ENCODE results near the gene PRR18. TPM values are rescaled to one million over a fixed set of nuclear protein-coding genes. Genes with fewer than 3 reads are reported as not detected.

Gene PRR18
- total and polyA plus RNA-seq, 2 of the 13 experiments (the other 11 are each of a cell fraction or from before 2014, with no cell fraction given) = 0.04 TPM

DNA sequence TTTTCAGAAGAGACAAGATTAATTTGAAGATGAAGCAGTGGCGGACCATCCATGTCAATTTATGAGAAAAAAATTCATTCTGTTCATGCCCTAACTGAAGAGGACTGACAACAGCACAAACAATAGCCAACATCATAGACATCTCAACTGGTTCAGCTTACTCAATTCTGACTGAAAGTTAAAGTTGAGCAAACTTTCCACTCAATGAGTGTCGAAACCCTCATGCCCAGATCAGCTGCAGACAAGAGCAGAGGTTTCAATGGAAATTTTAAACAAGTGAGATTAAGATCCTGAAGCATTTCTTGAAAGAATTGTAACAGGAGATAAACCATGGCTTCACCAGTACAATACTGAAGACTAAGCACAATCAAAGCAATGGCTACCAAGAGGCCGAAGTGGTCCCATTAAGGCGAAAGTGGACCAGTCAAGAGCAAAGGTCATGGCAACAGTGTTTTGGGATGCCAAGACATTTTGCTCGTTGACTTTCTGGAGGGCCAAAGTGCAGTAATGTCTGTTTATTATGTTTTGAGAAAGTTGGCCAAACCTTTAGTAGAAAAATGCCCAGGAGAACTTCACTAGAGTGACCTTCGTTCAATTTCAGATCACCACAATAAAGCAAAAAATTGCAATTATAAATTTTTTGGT, 40.2 kb upstream of the PRR18 start (continued):
- TF ChIP-seq, protein P1, sequence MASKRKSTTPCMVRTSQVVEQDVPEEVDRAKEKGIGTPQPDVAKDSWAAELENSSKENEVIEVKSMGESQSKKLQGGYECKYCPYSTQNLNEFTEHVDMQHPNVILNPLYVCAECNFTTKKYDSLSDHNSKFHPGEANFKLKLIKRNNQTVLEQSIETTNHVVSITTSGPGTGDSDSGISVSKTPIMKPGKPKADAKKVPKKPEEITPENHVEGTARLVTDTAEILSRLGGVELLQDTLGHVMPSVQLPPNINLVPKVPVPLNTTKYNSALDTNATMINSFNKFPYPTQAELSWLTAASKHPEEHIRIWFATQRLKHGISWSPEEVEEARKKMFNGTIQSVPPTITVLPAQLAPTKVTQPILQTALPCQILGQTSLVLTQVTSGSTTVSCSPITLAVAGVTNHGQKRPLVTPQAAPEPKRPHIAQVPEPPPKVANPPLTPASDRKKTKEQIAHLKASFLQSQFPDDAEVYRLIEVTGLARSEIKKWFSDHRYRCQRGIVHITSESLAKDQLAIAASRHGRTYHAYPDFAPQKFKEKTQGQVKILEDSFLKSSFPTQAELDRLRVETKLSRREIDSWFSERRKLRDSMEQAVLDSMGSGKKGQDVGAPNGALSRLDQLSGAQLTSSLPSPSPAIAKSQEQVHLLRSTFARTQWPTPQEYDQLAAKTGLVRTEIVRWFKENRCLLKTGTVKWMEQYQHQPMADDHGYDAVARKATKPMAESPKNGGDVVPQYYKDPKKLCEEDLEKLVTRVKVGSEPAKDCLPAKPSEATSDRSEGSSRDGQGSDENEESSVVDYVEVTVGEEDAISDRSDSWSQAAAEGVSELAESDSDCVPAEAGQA (IDR thresholded peaks at IDR 0.05; ENCODE audit: low read depth) = no peak
- TF ChIP-seq, protein P1 (CRISPR knock-in tag; IDR thresholded peaks at IDR 0.05; ENCODE audit: borderline replicate concordance) = no peak
- peak; percentile 37; the same call in 1 of the 2 replicates for TF ChIP-seq CREM (IDR thresholded peaks at IDR 0.05)
- TF ChIP-seq CREM (CRISPR knock-in tag; IDR thresholded peaks at IDR 0.05) = no peak
- TF ChIP-seq, protein P2, sequence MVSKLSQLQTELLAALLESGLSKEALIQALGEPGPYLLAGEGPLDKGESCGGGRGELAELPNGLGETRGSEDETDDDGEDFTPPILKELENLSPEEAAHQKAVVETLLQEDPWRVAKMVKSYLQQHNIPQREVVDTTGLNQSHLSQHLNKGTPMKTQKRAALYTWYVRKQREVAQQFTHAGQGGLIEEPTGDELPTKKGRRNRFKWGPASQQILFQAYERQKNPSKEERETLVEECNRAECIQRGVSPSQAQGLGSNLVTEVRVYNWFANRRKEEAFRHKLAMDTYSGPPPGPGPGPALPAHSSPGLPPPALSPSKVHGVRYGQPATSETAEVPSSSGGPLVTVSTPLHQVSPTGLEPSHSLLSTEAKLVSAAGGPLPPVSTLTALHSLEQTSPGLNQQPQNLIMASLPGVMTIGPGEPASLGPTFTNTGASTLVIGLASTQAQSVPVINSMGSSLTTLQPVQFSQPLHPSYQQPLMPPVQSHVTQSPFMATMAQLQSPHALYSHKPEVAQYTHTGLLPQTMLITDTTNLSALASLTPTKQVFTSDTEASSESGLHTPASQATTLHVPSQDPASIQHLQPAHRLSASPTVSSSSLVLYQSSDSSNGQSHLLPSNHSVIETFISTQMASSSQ (IDR thresholded peaks at IDR 0.05; ENCODE audit: low read depth) = no peak
- TF ChIP-seq, protein P2 (CRISPR knock-in tag; IDR thresholded peaks at IDR 0.05; ENCODE audit: borderline replicate concordance) = peak; percentile 25; the same call in 1 of the 2 replicates
- TF ChIP-seq ZNF143 (CRISPR knock-in tag; IDR thresholded peaks at IDR 0.05) = no peak
- peak; percentile 70; the same call in 1 of the 2 replicates for TF ChIP-seq SOX5 (CRISPR knock-in tag; IDR thresholded peaks at IDR 0.05; ENCODE audit: borderline replicate concordance)
- TF ChIP-seq KLF9 (CRISPR knock-in tag; IDR thresholded peaks at IDR 0.05; ENCODE audit: low read depth) = no peak
- TF ChIP-seq, protein P3, sequence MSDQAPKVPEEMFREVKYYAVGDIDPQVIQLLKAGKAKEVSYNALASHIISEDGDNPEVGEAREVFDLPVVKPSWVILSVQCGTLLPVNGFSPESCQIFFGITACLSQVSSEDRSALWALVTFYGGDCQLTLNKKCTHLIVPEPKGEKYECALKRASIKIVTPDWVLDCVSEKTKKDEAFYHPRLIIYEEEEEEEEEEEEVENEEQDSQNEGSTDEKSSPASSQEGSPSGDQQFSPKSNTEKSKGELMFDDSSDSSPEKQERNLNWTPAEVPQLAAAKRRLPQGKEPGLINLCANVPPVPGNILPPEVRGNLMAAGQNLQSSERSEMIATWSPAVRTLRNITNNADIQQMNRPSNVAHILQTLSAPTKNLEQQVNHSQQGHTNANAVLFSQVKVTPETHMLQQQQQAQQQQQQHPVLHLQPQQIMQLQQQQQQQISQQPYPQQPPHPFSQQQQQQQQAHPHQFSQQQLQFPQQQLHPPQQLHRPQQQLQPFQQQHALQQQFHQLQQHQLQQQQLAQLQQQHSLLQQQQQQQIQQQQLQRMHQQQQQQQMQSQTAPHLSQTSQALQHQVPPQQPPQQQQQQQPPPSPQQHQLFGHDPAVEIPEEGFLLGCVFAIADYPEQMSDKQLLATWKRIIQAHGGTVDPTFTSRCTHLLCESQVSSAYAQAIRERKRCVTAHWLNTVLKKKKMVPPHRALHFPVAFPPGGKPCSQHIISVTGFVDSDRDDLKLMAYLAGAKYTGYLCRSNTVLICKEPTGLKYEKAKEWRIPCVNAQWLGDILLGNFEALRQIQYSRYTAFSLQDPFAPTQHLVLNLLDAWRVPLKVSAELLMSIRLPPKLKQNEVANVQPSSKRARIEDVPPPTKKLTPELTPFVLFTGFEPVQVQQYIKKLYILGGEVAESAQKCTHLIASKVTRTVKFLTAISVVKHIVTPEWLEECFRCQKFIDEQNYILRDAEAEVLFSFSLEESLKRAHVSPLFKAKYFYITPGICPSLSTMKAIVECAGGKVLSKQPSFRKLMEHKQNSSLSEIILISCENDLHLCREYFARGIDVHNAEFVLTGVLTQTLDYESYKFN (CRISPR knock-in tag; conservative IDR thresholded peaks at IDR 0.05) = peak; percentile 56
- TF ChIP-seq, protein P4, sequence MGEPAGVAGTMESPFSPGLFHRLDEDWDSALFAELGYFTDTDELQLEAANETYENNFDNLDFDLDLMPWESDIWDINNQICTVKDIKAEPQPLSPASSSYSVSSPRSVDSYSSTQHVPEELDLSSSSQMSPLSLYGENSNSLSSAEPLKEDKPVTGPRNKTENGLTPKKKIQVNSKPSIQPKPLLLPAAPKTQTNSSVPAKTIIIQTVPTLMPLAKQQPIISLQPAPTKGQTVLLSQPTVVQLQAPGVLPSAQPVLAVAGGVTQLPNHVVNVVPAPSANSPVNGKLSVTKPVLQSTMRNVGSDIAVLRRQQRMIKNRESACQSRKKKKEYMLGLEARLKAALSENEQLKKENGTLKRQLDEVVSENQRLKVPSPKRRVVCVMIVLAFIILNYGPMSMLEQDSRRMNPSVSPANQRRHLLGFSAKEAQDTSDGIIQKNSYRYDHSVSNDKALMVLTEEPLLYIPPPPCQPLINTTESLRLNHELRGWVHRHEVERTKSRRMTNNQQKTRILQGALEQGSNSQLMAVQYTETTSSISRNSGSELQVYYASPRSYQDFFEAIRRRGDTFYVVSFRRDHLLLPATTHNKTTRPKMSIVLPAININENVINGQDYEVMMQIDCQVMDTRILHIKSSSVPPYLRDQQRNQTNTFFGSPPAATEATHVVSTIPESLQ (CRISPR knock-in tag; conservative IDR thresholded peaks at IDR 0.05) = no peak
- TF ChIP-seq HNRNPK (IDR thresholded peaks at IDR 0.05; ENCODE audit: low read depth, low read length, poor library complexity, severe bottlenecking) = no peak
- TF ChIP-seq HNRNPLL (IDR thresholded peaks at IDR 0.05; ENCODE audit: low read depth, low read length, poor library complexity, severe bottlenecking) = no peak

Data from HepG2 (cell line).